GM12801 (cell line): ENCODE results near the gene CASTOR2.

Source experiments
- TF ChIP-seq, protein P1 (sequence below): IDR thresholded peaks from one replicate; pipeline ENCODE4 v1.5.1; 2011; ENCODE audit warnings: control low read depth; ENCODE audit not compliant: insufficient read length; ENCODE audit errors: extremely low read depth

The CASTOR2 gene

DNA sequence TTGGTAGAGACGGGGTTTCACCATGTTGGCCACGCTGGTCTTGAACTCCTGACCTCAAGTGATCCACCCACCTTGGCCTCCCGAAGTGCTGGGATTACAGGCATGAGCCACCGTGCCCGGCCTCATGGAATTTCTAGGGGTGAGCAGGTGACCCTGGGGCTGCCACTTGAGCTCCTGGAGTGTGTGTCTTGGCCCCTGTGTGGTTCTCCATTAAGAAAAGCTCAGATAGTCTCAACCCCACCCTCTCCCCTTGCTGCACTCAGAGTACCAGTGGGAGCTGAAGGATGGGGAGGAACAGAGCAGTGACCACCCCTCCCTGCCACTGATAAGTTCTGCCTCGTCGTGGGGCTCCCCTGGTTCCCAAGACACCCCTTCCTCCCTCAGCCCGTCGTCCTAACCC, 63.8 kb downstream of the CASTOR2 start:
- TF ChIP-seq, protein P1, sequence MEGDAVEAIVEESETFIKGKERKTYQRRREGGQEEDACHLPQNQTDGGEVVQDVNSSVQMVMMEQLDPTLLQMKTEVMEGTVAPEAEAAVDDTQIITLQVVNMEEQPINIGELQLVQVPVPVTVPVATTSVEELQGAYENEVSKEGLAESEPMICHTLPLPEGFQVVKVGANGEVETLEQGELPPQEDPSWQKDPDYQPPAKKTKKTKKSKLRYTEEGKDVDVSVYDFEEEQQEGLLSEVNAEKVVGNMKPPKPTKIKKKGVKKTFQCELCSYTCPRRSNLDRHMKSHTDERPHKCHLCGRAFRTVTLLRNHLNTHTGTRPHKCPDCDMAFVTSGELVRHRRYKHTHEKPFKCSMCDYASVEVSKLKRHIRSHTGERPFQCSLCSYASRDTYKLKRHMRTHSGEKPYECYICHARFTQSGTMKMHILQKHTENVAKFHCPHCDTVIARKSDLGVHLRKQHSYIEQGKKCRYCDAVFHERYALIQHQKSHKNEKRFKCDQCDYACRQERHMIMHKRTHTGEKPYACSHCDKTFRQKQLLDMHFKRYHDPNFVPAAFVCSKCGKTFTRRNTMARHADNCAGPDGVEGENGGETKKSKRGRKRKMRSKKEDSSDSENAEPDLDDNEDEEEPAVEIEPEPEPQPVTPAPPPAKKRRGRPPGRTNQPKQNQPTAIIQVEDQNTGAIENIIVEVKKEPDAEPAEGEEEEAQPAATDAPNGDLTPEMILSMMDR, result no peak

DNA sequence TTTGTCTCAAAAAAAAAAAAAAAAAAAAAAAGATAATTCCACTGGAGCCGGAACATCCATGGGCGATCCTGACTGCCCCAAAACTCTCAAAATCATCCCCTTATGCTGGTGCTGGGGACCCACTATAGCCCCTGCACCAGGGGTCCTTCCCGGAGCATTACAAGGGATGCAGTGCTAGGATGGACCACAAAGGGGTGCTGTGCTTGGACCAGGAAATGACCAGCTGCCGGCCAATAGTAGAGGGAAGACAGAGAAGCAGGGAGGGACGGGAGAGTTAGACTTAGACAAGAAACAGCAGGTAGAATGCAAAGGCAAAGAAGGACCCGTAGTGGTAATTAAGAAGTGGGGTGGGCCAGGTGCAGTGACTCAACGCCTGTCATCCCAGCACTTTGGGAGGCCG, 68.6 kb downstream of the CASTOR2 start:
- TF ChIP-seq, protein P1, result no peak

DNA sequence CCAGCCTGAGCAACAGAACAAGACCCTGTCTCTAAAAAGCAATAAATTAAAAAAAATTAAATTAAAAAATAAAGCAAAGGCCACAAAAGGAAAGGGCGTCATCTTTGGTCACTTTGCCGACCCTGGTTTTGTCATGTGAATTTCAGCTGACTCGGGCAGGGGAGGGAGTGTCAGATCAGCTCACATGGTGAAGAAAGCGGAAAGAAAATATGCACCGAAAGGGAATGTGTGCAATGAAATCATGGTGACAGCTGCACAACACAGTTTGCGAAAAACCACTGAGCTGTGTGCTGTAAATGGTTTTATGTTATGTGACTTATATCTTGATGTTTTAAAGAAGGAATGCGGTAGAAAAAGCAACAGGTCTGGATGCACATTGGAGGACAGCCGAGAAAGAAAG, 69.3 kb downstream of the CASTOR2 start:
- TF ChIP-seq, protein P1, result no peak

DNA sequence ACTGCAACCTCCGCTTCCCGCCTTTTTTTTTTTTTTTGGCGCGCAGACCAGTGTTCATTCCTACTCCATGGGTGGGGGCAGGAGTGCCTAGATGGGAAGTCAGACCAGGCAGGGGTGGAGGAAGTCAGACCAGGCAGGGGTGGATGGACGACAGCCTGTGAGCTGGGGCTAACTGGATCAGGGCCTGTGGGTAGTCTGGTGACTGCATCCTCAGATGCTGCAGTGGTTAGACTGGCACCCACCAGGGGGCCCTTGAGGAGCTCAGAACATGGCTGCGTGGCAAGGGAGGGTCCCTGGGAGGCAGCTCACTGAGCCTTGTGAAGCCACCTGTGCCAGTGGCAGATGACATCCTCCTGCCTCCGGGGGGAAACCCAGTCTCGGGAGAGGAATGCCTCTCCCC, 74.0 kb downstream of the CASTOR2 start:
- TF ChIP-seq, protein P1, result no peak

DNA sequence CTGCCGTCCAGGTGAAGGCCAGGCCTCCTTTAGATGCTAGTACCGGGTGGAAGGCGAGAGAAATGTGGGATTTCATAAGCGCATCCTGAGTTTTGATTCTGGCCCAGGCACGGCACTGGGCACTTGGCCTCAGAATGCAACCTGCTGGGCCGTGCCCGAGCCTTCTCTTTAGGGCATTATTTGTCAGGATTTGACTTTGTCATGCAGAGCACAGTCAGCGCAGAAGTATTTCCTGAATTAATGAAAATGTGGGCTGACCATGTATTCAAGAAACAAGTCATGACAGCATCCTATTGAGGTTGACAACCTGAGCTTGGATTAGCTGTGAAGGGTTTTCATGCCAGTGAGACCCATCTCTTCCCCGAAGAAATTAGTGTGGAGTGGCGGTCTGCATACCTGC, 74.7 kb downstream of the CASTOR2 start:
- TF ChIP-seq, protein P1, result no peak

DNA sequence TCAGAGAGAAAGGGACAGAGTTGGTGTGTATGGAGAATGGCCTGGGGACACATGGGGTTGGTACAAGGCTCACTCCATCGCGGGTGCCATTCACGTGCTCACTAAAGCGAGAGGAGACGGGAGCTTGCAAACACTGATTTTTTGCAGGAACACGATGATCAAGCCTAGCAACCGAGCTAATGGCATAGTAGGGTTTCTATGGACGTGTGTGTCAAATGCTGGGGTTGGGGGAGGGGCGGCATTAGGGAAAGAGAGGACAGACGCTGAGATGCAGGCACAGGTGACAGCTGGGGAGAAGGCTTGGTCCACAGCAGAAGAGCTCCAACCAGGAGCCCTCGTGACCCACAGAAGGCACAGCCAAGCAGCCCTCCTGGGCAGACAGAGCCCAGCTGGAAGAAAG, 75.2 kb downstream of the CASTOR2 start:
- TF ChIP-seq, protein P1, result no peak

DNA sequence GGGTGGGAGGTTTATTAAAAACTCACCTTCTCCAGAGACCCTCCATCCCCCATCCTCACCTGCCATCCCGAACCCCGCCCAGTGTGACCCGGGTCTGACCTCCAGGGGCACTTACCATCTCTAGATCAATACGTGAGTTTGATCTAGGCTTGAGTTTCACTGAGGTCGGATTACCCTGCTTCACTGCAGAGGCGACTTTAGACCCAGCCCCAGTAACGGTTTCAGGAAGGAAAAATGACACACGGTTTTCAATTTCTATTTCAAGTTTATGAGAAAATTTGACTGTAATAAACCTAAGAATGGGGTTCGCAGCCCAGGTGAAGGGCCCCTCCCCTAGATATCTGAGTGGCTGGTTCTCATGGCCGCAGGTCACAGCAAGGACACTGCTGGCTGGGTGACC, 76.0 kb downstream of the CASTOR2 start:
- TF ChIP-seq, protein P1, result no peak

DNA sequence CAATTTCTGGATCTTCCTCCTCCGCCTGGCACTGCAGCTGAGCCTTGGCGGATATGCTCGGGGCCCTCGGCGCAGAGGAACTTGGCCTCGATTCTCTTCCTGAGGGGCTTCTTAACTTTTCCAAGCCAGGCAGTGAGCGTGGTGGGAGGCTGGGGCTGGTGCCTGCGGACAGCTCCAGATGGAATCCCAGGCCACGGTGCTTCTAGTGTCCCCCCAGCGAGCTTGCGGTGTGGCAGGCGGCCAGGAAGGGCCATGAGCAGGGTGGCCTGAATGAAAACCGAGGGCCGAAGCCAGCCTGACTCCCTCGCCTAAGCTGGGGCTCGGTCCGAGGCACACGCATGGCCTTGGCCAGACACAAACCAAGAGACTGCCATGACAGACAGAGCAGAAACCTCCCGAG, 77.8 kb downstream of the CASTOR2 start:
- TF ChIP-seq, protein P1, result no peak
